ENCODE results near the gene PRKCZ.

The PRKCZ gene

DNA sequence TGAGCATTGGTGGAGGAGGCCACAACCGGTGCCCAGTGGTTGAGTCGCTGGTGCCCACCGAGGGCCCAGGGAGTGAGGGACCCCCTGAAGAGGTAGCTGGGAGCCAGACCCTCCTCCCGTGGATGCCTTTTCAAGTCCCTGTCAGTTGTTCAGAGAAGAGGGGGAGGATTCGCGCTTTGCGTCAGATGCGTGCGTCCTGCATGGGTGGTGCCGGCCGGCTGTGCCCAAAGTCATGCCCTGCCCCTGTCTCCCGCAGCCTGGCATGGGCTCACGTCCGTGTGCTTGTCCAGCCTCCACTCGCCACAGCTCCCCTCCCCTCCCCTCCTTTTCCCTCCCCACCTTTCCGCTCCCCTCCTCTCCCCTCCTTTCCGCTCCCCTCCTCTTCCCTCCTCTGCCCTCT lies 45.2 kb downstream of the PRKCZ start:
- DNase-seq (ENCODE audit: low read depth in 1 of 2, low spot score in 1 of 2) = no peak
- no peak overlapping the region for H3K4me3 ChIP-seq (replicated peaks; ENCODE audit: insufficient read depth, low read length)
- no peak for TF ChIP-seq GABPA (IDR thresholded peaks at IDR 0.05; ENCODE audit: low read depth)
- TF ChIP-seq, protein P1, sequence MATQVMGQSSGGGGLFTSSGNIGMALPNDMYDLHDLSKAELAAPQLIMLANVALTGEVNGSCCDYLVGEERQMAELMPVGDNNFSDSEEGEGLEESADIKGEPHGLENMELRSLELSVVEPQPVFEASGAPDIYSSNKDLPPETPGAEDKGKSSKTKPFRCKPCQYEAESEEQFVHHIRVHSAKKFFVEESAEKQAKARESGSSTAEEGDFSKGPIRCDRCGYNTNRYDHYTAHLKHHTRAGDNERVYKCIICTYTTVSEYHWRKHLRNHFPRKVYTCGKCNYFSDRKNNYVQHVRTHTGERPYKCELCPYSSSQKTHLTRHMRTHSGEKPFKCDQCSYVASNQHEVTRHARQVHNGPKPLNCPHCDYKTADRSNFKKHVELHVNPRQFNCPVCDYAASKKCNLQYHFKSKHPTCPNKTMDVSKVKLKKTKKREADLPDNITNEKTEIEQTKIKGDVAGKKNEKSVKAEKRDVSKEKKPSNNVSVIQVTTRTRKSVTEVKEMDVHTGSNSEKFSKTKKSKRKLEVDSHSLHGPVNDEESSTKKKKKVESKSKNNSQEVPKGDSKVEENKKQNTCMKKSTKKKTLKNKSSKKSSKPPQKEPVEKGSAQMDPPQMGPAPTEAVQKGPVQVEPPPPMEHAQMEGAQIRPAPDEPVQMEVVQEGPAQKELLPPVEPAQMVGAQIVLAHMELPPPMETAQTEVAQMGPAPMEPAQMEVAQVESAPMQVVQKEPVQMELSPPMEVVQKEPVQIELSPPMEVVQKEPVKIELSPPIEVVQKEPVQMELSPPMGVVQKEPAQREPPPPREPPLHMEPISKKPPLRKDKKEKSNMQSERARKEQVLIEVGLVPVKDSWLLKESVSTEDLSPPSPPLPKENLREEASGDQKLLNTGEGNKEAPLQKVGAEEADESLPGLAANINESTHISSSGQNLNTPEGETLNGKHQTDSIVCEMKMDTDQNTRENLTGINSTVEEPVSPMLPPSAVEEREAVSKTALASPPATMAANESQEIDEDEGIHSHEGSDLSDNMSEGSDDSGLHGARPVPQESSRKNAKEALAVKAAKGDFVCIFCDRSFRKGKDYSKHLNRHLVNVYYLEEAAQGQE (IDR thresholded peaks at IDR 0.05; ENCODE audit: insufficient replicate concordance, low read depth) = no peak
- TF ChIP-seq, protein P2, sequence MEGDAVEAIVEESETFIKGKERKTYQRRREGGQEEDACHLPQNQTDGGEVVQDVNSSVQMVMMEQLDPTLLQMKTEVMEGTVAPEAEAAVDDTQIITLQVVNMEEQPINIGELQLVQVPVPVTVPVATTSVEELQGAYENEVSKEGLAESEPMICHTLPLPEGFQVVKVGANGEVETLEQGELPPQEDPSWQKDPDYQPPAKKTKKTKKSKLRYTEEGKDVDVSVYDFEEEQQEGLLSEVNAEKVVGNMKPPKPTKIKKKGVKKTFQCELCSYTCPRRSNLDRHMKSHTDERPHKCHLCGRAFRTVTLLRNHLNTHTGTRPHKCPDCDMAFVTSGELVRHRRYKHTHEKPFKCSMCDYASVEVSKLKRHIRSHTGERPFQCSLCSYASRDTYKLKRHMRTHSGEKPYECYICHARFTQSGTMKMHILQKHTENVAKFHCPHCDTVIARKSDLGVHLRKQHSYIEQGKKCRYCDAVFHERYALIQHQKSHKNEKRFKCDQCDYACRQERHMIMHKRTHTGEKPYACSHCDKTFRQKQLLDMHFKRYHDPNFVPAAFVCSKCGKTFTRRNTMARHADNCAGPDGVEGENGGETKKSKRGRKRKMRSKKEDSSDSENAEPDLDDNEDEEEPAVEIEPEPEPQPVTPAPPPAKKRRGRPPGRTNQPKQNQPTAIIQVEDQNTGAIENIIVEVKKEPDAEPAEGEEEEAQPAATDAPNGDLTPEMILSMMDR (IDR thresholded peaks at IDR 0.05; ENCODE audit: insufficient read depth, low read length) = no peak
- H3K27ac ChIP-seq (replicated peaks) = no peak overlapping the region
- H3K27me3 ChIP-seq (ENCODE audit: insufficient read depth, poor library complexity, severe bottlenecking) = no peaks in the 10 kb centered on the region

DNA sequence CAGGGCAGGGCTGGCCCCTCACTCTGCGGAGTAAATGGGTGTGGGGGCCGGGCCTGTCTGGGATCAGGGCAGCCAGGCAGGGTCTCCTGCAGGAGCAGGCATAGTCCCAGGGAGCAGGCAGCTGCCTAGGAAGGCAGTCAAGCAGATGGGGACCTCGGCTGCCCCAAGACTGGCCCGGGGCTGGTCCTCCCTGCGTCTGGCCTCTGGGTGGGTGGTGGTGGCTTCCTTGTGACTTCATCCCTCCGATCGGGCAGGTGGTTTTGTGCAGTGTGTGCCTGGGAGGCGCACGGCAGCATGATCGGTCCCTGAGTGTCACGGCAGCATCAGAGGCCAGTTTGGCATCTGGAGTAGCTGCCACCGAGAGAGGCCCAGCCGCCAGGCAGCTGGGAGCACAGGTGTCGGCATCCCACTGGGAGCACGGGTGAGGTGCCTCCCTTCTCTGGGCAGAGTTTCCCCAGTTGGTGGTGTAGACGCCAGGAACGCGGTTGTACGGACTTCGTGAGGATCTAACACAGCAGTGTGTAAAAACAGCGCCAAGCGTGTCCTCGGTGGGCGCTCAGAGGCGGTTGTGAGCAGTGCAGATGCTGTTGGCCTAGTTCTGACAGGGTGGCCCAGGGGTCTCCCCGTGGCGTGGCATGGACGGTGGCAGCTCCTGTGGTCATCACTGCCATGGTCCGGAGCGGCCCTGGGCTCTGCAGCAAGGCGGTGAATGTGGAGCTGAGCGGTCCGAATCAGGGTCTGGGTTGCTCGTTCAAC lies 45.9 kb downstream of the PRKCZ start:
- H3K27me3 ChIP-seq (ENCODE audit: insufficient read depth, poor library complexity, severe bottlenecking) = no peaks in the 10 kb centered on the region
- DNase-seq (ENCODE audit: low read depth in 1 of 2, low spot score in 1 of 2) = no peak
- H3K27ac ChIP-seq (replicated peaks) = no peak overlapping the region
- no peak overlapping the region for H3K4me3 ChIP-seq (replicated peaks; ENCODE audit: insufficient read depth, low read length)
- TF ChIP-seq GABPA (IDR thresholded peaks at IDR 0.05; ENCODE audit: low read depth) (no peak), POLR2AphosphoS5 (IDR thresholded peaks at IDR 0.05; ENCODE audit: low read depth) (no peak), SPI1 (IDR thresholded peaks at IDR 0.05; ENCODE audit: borderline replicate concordance, low read depth) (no peak)
- TF ChIP-seq, protein P1 (IDR thresholded peaks at IDR 0.05; ENCODE audit: insufficient replicate concordance, low read depth) = no peak
- TF ChIP-seq, protein P2 (IDR thresholded peaks at IDR 0.05; ENCODE audit: insufficient read depth, low read length) = no peak

DNA sequence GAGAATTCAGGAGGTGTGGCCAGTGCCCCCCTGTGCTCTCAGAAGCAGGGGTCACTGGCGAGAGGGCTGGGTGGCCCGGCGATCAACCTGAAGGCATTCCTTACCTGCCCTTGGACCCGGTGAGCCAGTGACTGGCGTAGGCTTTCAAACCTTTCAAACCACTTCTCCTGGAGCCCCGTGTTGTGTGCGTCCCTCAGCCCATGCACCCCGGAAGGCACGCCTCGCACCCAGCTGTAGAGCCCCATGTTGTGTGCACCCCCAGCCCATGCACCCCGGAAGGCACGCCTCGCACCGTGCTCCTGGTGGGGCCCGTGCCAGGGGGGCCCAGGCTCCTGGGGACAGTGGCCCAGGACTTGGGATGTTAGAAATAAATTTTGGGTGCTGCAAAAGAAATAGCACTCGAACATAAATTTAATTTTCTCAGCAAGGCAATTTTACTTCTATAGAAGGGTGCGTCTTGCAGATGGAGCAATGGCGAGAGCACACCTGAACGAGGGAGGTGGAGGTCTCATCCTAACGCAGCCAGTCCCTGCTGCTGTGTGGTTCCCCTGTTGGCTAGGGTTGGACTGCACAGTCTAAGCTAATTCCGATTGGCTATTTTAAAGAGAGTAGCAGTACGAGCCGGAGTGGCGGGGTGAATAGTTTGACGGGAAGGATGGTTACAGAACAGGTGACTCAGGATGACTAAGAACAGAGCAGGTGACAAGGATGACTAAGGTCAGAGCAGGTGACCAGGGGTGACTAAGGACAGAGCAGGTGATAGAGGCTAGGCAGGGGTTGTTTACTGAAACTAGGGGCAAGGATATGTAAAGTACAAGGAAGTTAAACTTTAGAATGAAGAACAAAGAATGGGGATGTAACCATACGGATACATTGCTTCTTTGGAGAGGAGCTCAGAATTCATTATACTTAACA lies 47.4 kb downstream of the PRKCZ start:
- Histone ChIP-seq H3K27ac (replicated peaks) (no peak overlapping the region), H3K27me3 (ENCODE audit: insufficient read depth, poor library complexity, severe bottlenecking) (no peaks in the 10 kb centered on the region), H3K4me3 (replicated peaks; ENCODE audit: insufficient read depth, low read length) (no peak overlapping the region)
- TF ChIP-seq, protein P1 (IDR thresholded peaks at IDR 0.05; ENCODE audit: insufficient replicate concordance, low read depth) = no peak
- TF ChIP-seq, protein P2 (IDR thresholded peaks at IDR 0.05; ENCODE audit: insufficient read depth, low read length) = no peak
- TF ChIP-seq SPI1 (IDR thresholded peaks at IDR 0.05; ENCODE audit: borderline replicate concordance, low read depth) = no peak
- TF ChIP-seq GABPA (IDR thresholded peaks at IDR 0.05; ENCODE audit: low read depth) = no peak
- TF ChIP-seq POLR2AphosphoS5 (IDR thresholded peaks at IDR 0.05; ENCODE audit: low read depth) = no peak
- no peak for DNase-seq (ENCODE audit: low read depth in 1 of 2, low spot score in 1 of 2)

Data from HL-60 (cell line).